Activated CD4-positive, alpha-beta T cell treated with anti-CD3 and anti-CD28 coated beads, Interleukin-2, amount 10 ng/mL, durations not matched to agents 7 days and 5 days (primary cell): Measurements from ENCODE around the gene NKAIN4. TPM values are rescaled to one million over a fixed set of nuclear protein-coding genes. Genes with fewer than 3 reads are reported as not detected.

Experiments
- CTCF ChIA-PET: fragments of 350-600 bp; sonication (Branson Sonifier 250); formaldehyde crosslinking; loops from one replicate; lab custom pipeline; 2021; ENCODE audit warnings: antibody characterized with exemption; lab: Charles Lee
- POLR2A ChIA-PET: fragments of 350-600 bp; sonication (Branson Sonifier 250); formaldehyde crosslinking; loops from one replicate; lab custom pipeline; 2021; ENCODE audit warnings: antibody characterized with exemption; lab: Charles Lee
- DNase-seq: peaks from one replicate; pipeline ENCODE4 v3.0.0-alpha.2; 2020
- H3K27ac Mint-ChIP-seq: one replicate; pipeline ENCODE4 v1.8.0; 2021; ENCODE audit warnings: mild to moderate bottlenecking, moderate library complexity, mixed read lengths
- H3K27me3 Mint-ChIP-seq: one replicate; pipeline ENCODE4 v1.8.0; 2021; ENCODE audit warnings: mixed read lengths
- H3K36me3 Mint-ChIP-seq: one replicate; pipeline ENCODE4 v1.8.0; 2021; ENCODE audit warnings: low read depth, mixed read lengths
- H3K4me1 Mint-ChIP-seq: one replicate; pipeline ENCODE4 v1.8.0; 2021; ENCODE audit warnings: mixed read lengths
- H3K4me3 Mint-ChIP-seq: one replicate; pipeline ENCODE4 v1.8.0; 2021; ENCODE audit warnings: mild to moderate bottlenecking, moderate library complexity, mixed read lengths
- H3K9me3 Mint-ChIP-seq: one replicate; pipeline ENCODE4 v1.8.0; 2021; ENCODE audit warnings: mixed read lengths
- total RNA-seq, 2 experiments: library from RNA; stranded (reverse); gene quantifications; one replicate each; pipeline ENCODE4 v1.2.3, GENCODE V29; 2021

The NKAIN4 gene
- total RNA-seq, 2 experiments from 2014 or later = not detected

- Mint-ChIP-seq H3K36me3 (peaks cover 4% of the 10 kb centered on the region), H3K27ac (no peak overlapping the region), H3K4me3 (no peak overlapping the region), H3K4me1 (peaks cover 22% of the 10 kb centered on the region), H3K9me3 (no peaks in the 10 kb centered on the region), H3K27me3 (no peaks in the 10 kb centered on the region)
- POLR2A ChIA-PET = no interaction called here
- CTCF ChIA-PET = interaction anchor here (1.0 kb wide), 1 partner anchor 13 kb away, joined by 3 read pairs; no protein-coding TSS in a partner anchor
- DNase-seq = no peak
Observed at GRCh38 chr20:63277466-63278272, 23.4 kb upstream of the NKAIN4 start.

GRCh38 chr20:63276956-63277355 lies 22.7 kb upstream of the NKAIN4 start:
- Mint-ChIP-seq H3K4me3 (no peak overlapping the region), H3K9me3 (no peaks in the 10 kb centered on the region), H3K4me1 (peaks cover 22% of the 10 kb centered on the region), H3K36me3 (peaks cover 4% of the 10 kb centered on the region), H3K27ac (no peak overlapping the region), H3K27me3 (no peaks in the 10 kb centered on the region)
- CTCF ChIA-PET = no interaction called here
- no peak for DNase-seq
- POLR2A ChIA-PET = no interaction called here

GRCh38 chr20:63275825-63276224 lies 21.6 kb upstream of the NKAIN4 start:
- no peak overlapping the region for H3K4me3 Mint-ChIP-seq
- ChIA-PET CTCF (no interaction called here), POLR2A (no interaction called here)
- no peak overlapping the region for H3K27ac Mint-ChIP-seq
- DNase-seq = no peak
- H3K27me3 Mint-ChIP-seq = no peaks in the 10 kb centered on the region
- peaks cover 4% of the 10 kb centered on the region for H3K36me3 Mint-ChIP-seq
- H3K4me1 Mint-ChIP-seq = peaks cover 29% of the 10 kb centered on the region
- H3K9me3 Mint-ChIP-seq = no peaks in the 10 kb centered on the region

- ChIA-PET CTCF (no interaction called here), POLR2A (no interaction called here)
- Mint-ChIP-seq H3K4me1 (peaks cover 29% of the 10 kb centered on the region), H3K27me3 (no peaks in the 10 kb centered on the region), H3K36me3 (peaks cover 4% of the 10 kb centered on the region), H3K4me3 (peak overlapping the region; percentile 38), H3K27ac (peak overlapping the region; percentile 31), H3K9me3 (no peaks in the 10 kb centered on the region)
- DNase-seq = no peak
Observed at GRCh38 chr20:63274381-63275228, 20.3 kb upstream of the NKAIN4 start.

- CTCF ChIA-PET = interaction anchor here (1.0 to 1.2 kb wide), 2 partner anchors 29 to 58 kb away, joined by 3 to 4 read pairs; partner anchors contain the start of gene YTHDF1
- no peak for DNase-seq
- peak overlapping the region; percentile 90 for H3K27ac Mint-ChIP-seq
- peaks cover 4% of the 10 kb centered on the region for H3K36me3 Mint-ChIP-seq
- H3K27me3 Mint-ChIP-seq = no peaks in the 10 kb centered on the region
- peaks cover 29% of the 10 kb centered on the region for H3K4me1 Mint-ChIP-seq
- peak overlapping the region; percentile 81 for H3K4me3 Mint-ChIP-seq
- no peaks in the 10 kb centered on the region for H3K9me3 Mint-ChIP-seq
- POLR2A ChIA-PET = no interaction called here
Observed at GRCh38 chr20:63273635-63274380, 19.5 kb upstream of the NKAIN4 start.

- CTCF ChIA-PET = interaction anchor here (1.0 to 1.2 kb wide), 2 partner anchors 28 to 58 kb away, joined by 3 to 4 read pairs; partner anchors contain the start of gene YTHDF1
- POLR2A ChIA-PET = no interaction called here
Observed at GRCh38 chr20:63273059-63273579, 18.9 kb upstream of the NKAIN4 start.

GRCh38 chr20:63272105-63273058 lies 18.1 kb upstream of the NKAIN4 start, which contains the start of gene ARFGAP1:
TSS of gene ARFGAP1 (plus strand) at chr20:63272813. CDS start at chr20:63275581, 2,768 bp downstream.
- Mint-ChIP-seq H3K4me3 (peak within 1 kb of the TSS; percentile 81), H3K27ac (peak within 1 kb of the TSS; percentile 90), H3K4me1 (peaks cover 29% of the 10 kb centered on the region), H3K9me3 (no peaks in the 10 kb centered on the region), H3K27me3 (no peaks in the 10 kb centered on the region), H3K36me3 (peaks cover 4% of the 10 kb centered on the region)
- ChIA-PET CTCF (interaction anchor here (1.0 to 1.2 kb wide), 2 partner anchors 27 to 57 kb away, joined by 3 to 4 read pairs; partner anchors contain the start of gene YTHDF1), POLR2A (no interaction called here)
- DNase-seq = peak; percentile 88

More at GRCh38 chr20:63273059-63273579, 18.9 kb upstream of the NKAIN4 start:
- H3K4me3 Mint-ChIP-seq = peak overlapping the region; percentile 81
- H3K4me1 Mint-ChIP-seq = peaks cover 29% of the 10 kb centered on the region
- DNase-seq = no peak
- peak overlapping the region; percentile 90 for H3K27ac Mint-ChIP-seq
- H3K27me3 Mint-ChIP-seq = no peaks in the 10 kb centered on the region
- H3K36me3 Mint-ChIP-seq = peaks cover 4% of the 10 kb centered on the region
- H3K9me3 Mint-ChIP-seq = no peaks in the 10 kb centered on the region

GRCh38 chr20:63270606-63271325 lies 16.5 kb upstream of the NKAIN4 start:
- Mint-ChIP-seq H3K9me3 (no peaks in the 10 kb centered on the region), H3K4me1 (peaks cover 27% of the 10 kb centered on the region), H3K36me3 (peaks cover 1% of the 10 kb centered on the region), H3K27me3 (no peaks in the 10 kb centered on the region), H3K27ac (no peak overlapping the region), H3K4me3 (peak overlapping the region; percentile 76)
- ChIA-PET CTCF (no interaction called here), POLR2A (no interaction called here)
- DNase-seq = no peak

GRCh38 chr20:63269724-63270123 lies 15.5 kb upstream of the NKAIN4 start:
- Mint-ChIP-seq H3K4me3 (no peak overlapping the region), H3K27ac (no peak overlapping the region), H3K9me3 (no peaks in the 10 kb centered on the region), H3K36me3 (peaks cover 1% of the 10 kb centered on the region), H3K4me1 (peaks cover 20% of the 10 kb centered on the region), H3K27me3 (no peaks in the 10 kb centered on the region)
- POLR2A ChIA-PET = no interaction called here
- CTCF ChIA-PET = interaction anchor here (1.1 kb wide), 1 partner anchor 16 kb away, joined by 6 read pairs; the partner anchor contains the start of gene NKAIN4
- DNase-seq = no peak

- peaks cover under 1% of the 10 kb centered on the region for H3K36me3 Mint-ChIP-seq
- ChIA-PET CTCF (interaction anchor here (1.1 kb wide), 1 partner anchor 15 kb away, joined by 6 read pairs; the partner anchor contains the start of gene NKAIN4), POLR2A (no interaction called here)
- H3K27me3 Mint-ChIP-seq = no peaks in the 10 kb centered on the region
- peaks cover 13% of the 10 kb centered on the region for H3K4me1 Mint-ChIP-seq
- H3K27ac Mint-ChIP-seq = no peak overlapping the region
- H3K9me3 Mint-ChIP-seq = no peaks in the 10 kb centered on the region
- DNase-seq = no peak
- H3K4me3 Mint-ChIP-seq = no peak overlapping the region
Observed at GRCh38 chr20:63268671-63269439, 14.6 kb upstream of the NKAIN4 start.
